ENCODE measurements around the gene TMEM127. TPM values are rescaled to one million over a fixed set of nuclear protein-coding genes. Genes with fewer than 3 reads are reported as not detected.
"Not testable (repeated sequence)": the region's sequence is repeated elsewhere in the genome, so short reads cannot be mapped to it uniquely, and the experiment has no call there.

Gene TMEM127
- total RNA-seq, 1 experiment from 2014 or later, result 25.3 TPM

DNA sequence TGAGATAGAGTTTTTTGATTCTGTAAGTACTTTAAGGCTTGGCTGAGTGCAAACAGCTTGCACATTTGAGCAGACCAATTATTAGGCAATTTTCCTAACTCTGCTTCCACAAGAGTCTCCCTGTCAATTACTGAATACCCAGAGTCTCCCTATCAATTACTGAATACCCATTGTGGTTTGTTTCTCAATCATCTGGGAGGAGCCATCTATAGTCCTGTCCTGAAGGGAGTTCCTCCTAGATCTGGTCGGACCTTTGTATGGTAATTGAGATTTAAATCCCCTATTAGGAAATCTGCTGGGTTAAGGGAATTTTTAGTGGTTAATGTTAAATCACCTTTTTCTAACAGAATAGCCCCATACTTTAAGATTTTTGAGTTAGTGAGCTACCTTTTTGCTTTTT lies 44.7 kb downstream of the TMEM127 start:
- H3K4me3 ChIP-seq (replicated peaks in 1 of 2; ENCODE audit: low read depth in 1 of 2, low read length in 2 of 2); H3K27ac ChIP-seq (ENCODE audit: low read depth, low read length); intact Hi-C loops (cut with micrococcal nuclease); H2AFZ ChIP-seq (ENCODE audit: low read depth, low read length, poor library complexity, severe bottlenecking); POLR2A ChIA-PET; H3K36me3 ChIP-seq (ENCODE audit: control insufficient read depth in 1 of 2, insufficient read depth in 2 of 2, low read length in 2 of 2); H3K9ac ChIP-seq (ENCODE audit: low read length); BruUV-seq (replicated peaks); H3K27me3 ChIP-seq (ENCODE audit: insufficient read depth, low read length); H3K9me3 ChIP-seq (ENCODE audit: control insufficient read depth in 1 of 2, insufficient read depth in 1 of 2, low read depth in 1 of 2, low read length in 2 of 2); RAD21 ChIA-PET (ENCODE audit: low non-redundant PET in 1 of 2, low total read pairs in 2 of 2, uncharacterized antibody in 2 of 2, unreplicated experiment in 2 of 2); H4K20me1 ChIP-seq (ENCODE audit: insufficient read depth); H3K79me2 ChIP-seq (ENCODE audit: insufficient read depth, low read length); H3K4me1 ChIP-seq (ENCODE audit: control insufficient read depth in 1 of 2, insufficient read depth in 2 of 2, low read length in 2 of 2); H3K4me2 ChIP-seq (ENCODE audit: low read length); ATAC-seq; DNase-seq (ENCODE audit: low read depth, low spot score); CTCF ChIA-PET; H3K9me2 ChIP-seq (ENCODE audit: insufficient read depth): not testable (repeated sequence)

DNA sequence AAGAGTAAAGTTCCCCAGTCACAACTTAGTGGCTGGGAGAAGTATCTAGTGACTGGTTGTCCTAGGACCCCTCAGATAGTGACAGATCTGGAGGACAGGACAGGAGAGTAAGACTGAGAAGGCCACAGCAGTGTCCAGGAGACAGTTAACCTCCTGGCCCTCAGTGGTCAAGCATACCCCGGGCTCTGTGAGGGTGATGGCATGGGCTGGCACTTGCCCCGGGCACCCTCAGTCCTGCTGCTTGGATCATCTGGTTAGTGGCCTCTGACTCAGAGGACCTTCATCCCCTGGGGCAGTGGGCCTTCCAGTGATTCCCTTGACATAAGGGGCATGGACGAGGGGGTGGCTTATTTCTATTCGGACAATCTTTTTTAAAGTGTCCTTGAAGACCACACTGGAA lies 45.8 kb downstream of the TMEM127 start:
- intact Hi-C loops (cut with micrococcal nuclease); H3K4me3 ChIP-seq (replicated peaks in 1 of 2; ENCODE audit: low read depth in 1 of 2, low read length in 2 of 2); H3K79me2 ChIP-seq (ENCODE audit: insufficient read depth, low read length); H3K9me3 ChIP-seq (ENCODE audit: control insufficient read depth in 1 of 2, insufficient read depth in 1 of 2, low read depth in 1 of 2, low read length in 2 of 2); BruUV-seq (replicated peaks); H3K36me3 ChIP-seq (ENCODE audit: control insufficient read depth in 1 of 2, insufficient read depth in 2 of 2, low read length in 2 of 2); CTCF ChIA-PET; H3K27me3 ChIP-seq (ENCODE audit: insufficient read depth, low read length); ATAC-seq; H3K4me2 ChIP-seq (ENCODE audit: low read length); H4K20me1 ChIP-seq (ENCODE audit: insufficient read depth); DNase-seq (ENCODE audit: low read depth, low spot score); H3K27ac ChIP-seq (ENCODE audit: low read depth, low read length); RAD21 ChIA-PET (ENCODE audit: low non-redundant PET in 1 of 2, low total read pairs in 2 of 2, uncharacterized antibody in 2 of 2, unreplicated experiment in 2 of 2); H3K9me2 ChIP-seq (ENCODE audit: insufficient read depth); H3K4me1 ChIP-seq (ENCODE audit: control insufficient read depth in 1 of 2, insufficient read depth in 2 of 2, low read length in 2 of 2); H3K9ac ChIP-seq (ENCODE audit: low read length); H2AFZ ChIP-seq (ENCODE audit: low read depth, low read length, poor library complexity, severe bottlenecking); POLR2A ChIA-PET: not testable (repeated sequence)

- ATAC-seq (no peak), DNase-seq (ENCODE audit: low read depth, low spot score) (no peak)
- H3K9ac ChIP-seq (ENCODE audit: low read length), result no peak overlapping the region
- intact Hi-C loops (cut with micrococcal nuclease), result no loop called here
- RAD21 ChIA-PET (ENCODE audit: low non-redundant PET in 1 of 2, low total read pairs in 2 of 2, uncharacterized antibody in 2 of 2, unreplicated experiment in 2 of 2), result no interaction called here
- no peak overlapping the region for H2AFZ ChIP-seq (ENCODE audit: low read depth, low read length, poor library complexity, severe bottlenecking)
- no TSS peak for BruUV-seq (replicated peaks)
- H3K4me1 ChIP-seq (ENCODE audit: control insufficient read depth in 1 of 2, insufficient read depth in 2 of 2, low read length in 2 of 2), result no peaks in the 10 kb centered on the region
- no peak overlapping the region for H3K4me2 ChIP-seq (ENCODE audit: low read length)
- no peaks in the 10 kb centered on the region for H3K27me3 ChIP-seq (ENCODE audit: insufficient read depth, low read length)
- CTCF ChIA-PET, result no interaction called here
- H3K79me2 ChIP-seq (ENCODE audit: insufficient read depth, low read length), result 0 out of 2 replicates have a peak, but pooled peaks cover 4% of the 10 kb centered on the region
- no peaks in the 10 kb centered on the region for H3K9me2 ChIP-seq (ENCODE audit: insufficient read depth)
- no peaks in the 10 kb centered on the region for H4K20me1 ChIP-seq (ENCODE audit: insufficient read depth)
- no peak overlapping the region for H3K4me3 ChIP-seq (replicated peaks in 1 of 2; ENCODE audit: low read depth in 1 of 2, low read length in 2 of 2)
- H3K9me3 ChIP-seq (ENCODE audit: control insufficient read depth in 1 of 2, insufficient read depth in 1 of 2, low read depth in 1 of 2, low read length in 2 of 2), result no peaks in the 10 kb centered on the region
- H3K36me3 ChIP-seq (ENCODE audit: control insufficient read depth in 1 of 2, insufficient read depth in 2 of 2, low read length in 2 of 2), result no peaks in the 10 kb centered on the region
- TF ChIP-seq, protein P1, sequence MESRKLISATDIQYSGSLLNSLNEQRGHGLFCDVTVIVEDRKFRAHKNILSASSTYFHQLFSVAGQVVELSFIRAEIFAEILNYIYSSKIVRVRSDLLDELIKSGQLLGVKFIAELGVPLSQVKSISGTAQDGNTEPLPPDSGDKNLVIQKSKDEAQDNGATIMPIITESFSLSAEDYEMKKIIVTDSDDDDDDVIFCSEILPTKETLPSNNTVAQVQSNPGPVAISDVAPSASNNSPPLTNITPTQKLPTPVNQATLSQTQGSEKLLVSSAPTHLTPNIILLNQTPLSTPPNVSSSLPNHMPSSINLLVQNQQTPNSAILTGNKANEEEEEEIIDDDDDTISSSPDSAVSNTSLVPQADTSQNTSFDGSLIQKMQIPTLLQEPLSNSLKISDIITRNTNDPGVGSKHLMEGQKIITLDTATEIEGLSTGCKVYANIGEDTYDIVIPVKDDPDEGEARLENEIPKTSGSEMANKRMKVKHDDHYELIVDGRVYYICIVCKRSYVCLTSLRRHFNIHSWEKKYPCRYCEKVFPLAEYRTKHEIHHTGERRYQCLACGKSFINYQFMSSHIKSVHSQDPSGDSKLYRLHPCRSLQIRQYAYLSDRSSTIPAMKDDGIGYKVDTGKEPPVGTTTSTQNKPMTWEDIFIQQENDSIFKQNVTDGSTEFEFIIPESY (IDR thresholded peaks at IDR 0.05; ENCODE audit: extremely low read depth, insufficient replicate concordance, low read length), result no peak
- TF ChIP-seq CBX3 (IDR thresholded peaks at IDR 0.05; ENCODE audit: low read depth) (no peak), ZNF274 (IDR thresholded peaks at IDR 0.05; ENCODE audit: low read depth, low read length) (no peak), POLR2A (IDR thresholded peaks at IDR 0.05; ENCODE audit: borderline replicate concordance, extremely low read depth, insufficient read depth, insufficient read length) (no peak), SIN3A (IDR thresholded peaks at IDR 0.05; ENCODE audit: low read depth) (no peak)
- POLR2A ChIA-PET, result no interaction called here
- H3K27ac ChIP-seq (ENCODE audit: low read depth, low read length), result no peak overlapping the region
These were observed 47.2 kb downstream of the TMEM127 start for GRCh38 chr2:96218508-96219131.

Data from HCT116 (cell line).